ENCODE results near the gene CCDC160. TPM values are rescaled to one million over a fixed set of nuclear protein-coding genes. Genes with fewer than 3 reads are reported as not detected.

The CCDC160 gene
- total RNA-seq = not detected in 2 replicates

DNA sequence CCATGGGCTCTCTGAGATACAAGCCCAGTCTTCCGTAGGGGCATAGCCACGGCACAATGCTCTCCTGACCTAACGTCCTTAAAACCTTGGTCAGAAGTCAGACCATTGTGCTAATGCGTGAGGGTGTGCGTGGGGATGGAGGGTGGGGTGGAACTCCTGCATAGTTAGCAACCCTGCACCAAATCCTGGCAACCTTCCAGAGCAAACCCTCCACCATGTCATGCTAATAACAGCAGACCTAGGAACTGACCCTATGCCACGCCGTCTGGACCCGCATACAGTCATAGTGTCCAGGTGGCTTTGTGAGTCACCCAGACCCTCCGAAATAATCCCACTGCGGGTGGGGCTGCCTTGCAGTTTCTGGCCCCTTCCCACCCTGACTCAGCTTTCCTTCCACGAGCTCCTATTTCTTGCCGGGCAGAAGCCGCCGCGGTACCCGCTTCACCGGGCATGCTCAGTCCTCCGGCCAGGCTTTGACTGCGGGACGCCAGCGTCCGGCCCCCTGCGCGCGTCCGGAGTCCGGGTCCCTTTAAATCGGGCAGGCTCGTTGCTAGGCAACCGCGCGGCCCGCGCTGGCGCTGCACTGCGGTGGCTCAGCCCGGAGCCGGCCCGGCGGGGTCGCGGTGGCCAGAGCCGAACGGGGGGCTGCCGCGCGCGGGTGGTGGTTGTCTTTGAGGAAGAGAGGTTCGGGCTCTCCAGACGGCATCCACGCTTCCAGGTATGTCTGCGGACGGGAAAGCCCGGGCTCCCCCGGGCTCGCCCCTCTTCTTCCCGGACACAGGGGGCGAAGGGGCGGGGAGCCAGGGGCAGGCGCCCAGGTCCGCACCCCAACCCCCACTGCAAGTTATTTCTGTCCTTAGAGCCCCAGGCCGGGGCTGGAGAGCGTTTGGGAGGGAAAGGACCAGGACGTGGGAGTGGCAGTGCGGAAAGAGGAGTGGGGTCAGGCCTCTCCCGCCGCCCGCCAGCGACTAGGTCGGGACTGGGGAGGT lies at the start of gene CCDC160:
Gene CCDC160, plus strand, starts transcription at position 557 of the 989 bp plus-strand sequence. CDS start 7,619 bp downstream, outside the sequence.

Other genes starting within 250 kb of the CCDC160 start
- 18.4 and 22.1 TPM in 2 replicates for gene PHF6, start 136.1 kb downstream of the CCDC160 start, total RNA-seq
- 10.3 and 11.9 TPM in 2 replicates for gene HPRT1, start 223.0 kb downstream of the CCDC160 start, total RNA-seq

Measured in subcutaneous preadipocyte (primary cell).